WI38 (cell line): ENCODE data around the gene SLC22A8.

Experiments used
- H3K4me3 ChIP-seq: 2 replicates; pipeline ENCODE4 v1.5.1; 2011; ENCODE audit warnings: low read depth, mild to moderate bottlenecking, control low read depth, low read length
- TF ChIP-seq, protein P1 (sequence below): IDR thresholded peaks from 2 replicates; pipeline ENCODE4 v1.5.1; 2012; ENCODE audit warnings: low read depth, mild to moderate bottlenecking, control low read depth, low read length

The SLC22A8 gene

DNA sequence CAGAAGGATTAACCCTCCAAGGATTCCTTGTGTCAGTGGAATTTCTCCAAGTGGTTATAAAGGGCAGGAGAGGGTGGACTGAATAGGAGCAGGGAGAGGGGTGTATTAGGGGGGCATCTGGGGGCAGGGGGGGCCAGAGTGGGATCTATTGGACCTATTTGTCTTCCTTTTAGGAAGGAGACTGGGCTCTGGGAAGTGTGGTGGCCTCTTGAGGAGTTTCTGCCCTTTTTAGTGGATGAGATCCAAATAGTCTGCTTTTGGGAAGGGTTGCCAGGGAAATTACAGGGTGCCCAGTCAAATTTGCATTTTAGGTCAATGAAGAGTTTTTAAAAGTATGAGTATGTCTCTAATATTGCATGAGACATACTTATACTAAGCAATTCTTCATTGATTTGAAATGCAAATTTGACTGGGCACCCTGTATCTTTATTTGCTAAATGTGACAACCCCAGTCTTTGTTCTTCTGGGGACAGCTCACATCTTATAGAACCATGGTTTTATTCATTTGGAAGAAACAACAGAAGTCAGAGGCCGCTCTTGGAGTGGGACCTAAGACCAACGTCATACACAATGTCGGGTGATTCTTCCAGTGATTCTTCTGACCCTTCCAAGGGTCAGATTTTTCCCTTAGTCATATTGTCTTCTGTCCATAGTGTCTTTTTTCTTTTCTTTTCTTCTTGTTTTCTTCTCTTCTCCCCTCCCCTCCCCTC lies 30.4 kb downstream of the SLC22A8 start:
- H3K4me3 ChIP-seq: no peak overlapping the region
- TF ChIP-seq, protein P1, sequence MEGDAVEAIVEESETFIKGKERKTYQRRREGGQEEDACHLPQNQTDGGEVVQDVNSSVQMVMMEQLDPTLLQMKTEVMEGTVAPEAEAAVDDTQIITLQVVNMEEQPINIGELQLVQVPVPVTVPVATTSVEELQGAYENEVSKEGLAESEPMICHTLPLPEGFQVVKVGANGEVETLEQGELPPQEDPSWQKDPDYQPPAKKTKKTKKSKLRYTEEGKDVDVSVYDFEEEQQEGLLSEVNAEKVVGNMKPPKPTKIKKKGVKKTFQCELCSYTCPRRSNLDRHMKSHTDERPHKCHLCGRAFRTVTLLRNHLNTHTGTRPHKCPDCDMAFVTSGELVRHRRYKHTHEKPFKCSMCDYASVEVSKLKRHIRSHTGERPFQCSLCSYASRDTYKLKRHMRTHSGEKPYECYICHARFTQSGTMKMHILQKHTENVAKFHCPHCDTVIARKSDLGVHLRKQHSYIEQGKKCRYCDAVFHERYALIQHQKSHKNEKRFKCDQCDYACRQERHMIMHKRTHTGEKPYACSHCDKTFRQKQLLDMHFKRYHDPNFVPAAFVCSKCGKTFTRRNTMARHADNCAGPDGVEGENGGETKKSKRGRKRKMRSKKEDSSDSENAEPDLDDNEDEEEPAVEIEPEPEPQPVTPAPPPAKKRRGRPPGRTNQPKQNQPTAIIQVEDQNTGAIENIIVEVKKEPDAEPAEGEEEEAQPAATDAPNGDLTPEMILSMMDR: no peak

DNA sequence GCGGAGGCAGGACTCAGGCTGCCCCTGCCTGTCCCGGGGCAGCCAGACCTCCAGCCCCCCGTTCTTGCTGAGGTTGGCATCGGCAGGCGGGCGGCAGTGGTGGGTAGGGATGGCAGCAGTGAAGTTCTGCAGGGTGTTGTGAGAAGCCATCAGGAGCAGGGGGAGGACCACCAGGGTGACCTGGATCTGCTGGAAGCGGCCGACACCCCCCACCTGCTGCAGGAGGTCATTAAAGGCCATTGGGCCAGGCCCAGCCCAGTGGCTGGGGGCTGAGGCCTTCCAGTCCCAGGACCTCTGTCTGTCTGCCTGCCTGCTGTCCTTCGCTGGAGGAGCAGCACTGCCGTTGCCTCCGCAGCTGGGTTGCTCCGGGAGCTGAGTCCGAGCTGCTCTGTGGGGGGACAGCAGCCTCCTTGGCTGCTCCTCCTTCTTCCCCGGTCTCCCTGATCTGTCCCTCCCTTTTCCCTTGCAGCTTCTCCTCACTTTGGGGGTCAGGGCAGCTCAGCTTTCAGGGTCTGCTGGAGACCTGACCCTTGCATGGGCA lies 31.1 kb downstream of the SLC22A8 start, which contains the start of gene SLC22A6:
Gene SLC22A6, minus strand, starts transcription at position 517 of the 541 bp plus-strand sequence. Its CDS starts 277 bp downstream, at position 240.
- H3K4me3 ChIP-seq: no peak within 1 kb of the TSS
- TF ChIP-seq, protein P1: no peak

GRCh38 chr11:62983536-62984199 lies 32.0 kb downstream of the SLC22A8 start:
- no peak overlapping the region for H3K4me3 ChIP-seq
- TF ChIP-seq, protein P1: no peak

DNA sequence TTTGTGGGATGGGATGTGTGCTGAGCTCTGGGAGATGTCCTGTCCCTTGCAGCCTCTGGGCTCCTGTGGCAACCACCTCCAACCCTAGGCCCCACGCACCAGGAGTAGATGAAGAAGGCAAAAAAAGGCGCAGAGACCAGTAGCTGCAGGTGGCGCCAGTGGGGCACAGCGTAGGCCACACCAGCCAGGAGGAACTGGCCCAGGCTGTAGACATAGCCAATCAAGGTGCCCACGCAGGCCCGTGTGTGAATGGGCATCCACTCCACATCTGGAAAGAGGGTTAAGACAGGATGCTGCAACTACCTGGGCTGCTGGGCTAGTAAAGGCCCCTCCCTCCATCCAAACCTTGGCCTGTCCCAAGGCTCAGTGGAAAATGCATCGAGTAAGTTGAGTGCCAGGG lies 33.9 kb downstream of the SLC22A8 start:
- TF ChIP-seq, protein P1: no peak
- no peak overlapping the region for H3K4me3 ChIP-seq

DNA sequence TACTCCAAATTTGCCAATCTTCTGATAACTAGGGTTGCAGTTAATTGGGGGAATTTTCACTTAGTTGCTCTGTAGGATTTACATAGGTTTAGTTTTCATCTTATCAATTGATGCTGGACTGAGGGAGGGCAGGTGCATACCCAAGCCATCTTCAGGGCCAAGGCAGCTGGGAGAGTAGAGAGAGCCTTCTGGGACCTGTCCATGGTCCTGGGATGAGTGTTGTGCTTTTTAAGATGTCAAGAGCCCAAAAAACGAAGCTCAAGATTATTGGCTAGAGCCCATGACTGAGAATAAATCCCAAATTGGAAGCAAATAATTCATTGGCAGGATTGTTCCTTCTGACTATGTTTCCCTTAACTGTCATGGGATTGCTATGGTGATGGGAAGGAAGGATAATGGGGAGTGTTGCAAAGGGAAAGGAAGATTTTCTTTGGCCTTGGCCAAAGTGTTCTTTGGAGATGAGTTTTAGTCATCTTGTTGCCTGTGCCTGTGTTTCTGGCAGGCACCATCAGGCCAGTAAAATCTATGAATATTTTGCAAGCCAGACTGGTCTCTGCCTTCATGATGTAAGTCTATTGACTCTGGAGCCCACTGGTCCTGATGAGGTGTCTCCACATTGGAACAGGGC lies 35.4 kb downstream of the SLC22A8 start:
- no peak overlapping the region for H3K4me3 ChIP-seq
- TF ChIP-seq, protein P1: no peak

DNA sequence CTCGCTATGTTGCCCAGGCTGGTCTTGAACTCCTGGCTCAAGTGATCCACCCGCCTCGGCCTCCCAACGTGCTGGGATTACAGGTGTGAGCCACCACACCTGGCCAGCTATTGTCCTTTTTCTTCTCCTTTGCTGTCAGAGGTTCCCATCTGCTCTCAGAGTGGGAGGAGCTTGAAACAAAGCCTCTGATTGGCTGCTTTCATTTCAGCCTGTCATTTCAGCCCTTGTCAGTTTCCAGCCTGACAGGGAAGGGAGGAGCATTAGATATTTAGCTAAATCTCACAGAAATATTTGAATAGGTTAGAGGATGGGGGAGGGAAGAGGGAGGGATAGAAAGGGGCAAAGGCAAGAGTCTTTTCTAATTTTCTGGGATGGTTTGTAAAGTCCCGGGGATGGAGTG lies 39.5 kb downstream of the SLC22A8 start:
- TF ChIP-seq, protein P1: no peak
- H3K4me3 ChIP-seq: no peak overlapping the region
